Panc1 (cell line): ENCODE measurements around the gene CD72. TPM values are rescaled to one million over a fixed set of nuclear protein-coding genes. Genes with fewer than 3 reads are reported as not detected.
"Not testable (repeated sequence)": the region's sequence is repeated elsewhere in the genome, so short reads cannot be mapped to it uniquely, and the experiment has no call there.

Experiments
- ATAC-seq: fragments of 200-7000 bp; cut with Tn5 transposase; 2 replicates; pipeline ENCODE4 v1.9.1; 2020; ENCODE audit warnings: mild to moderate bottlenecking, moderate library complexity
- BruUV-seq: library from RNA; stranded (reverse); fragments of 400-500 nt; replicated peaks from 2 replicates; lab custom pipeline; 2021; lab: Mats Ljungman, UMichigan
- CTCF ChIA-PET: fragments of 300-600 bp; sonication (Branson Sonifier 250); formaldehyde crosslinking; loops from one replicate; lab custom pipeline; 2022; ENCODE audit warnings: antibody characterized with exemption; lab: Charles Lee
- POLR2A ChIA-PET: fragments of 300-600 bp; sonication (Branson Sonifier 250); formaldehyde crosslinking; loops from one replicate; lab custom pipeline; 2022; ENCODE audit warnings: antibody characterized with exemption; lab: Charles Lee
- DNase-seq: peaks from one replicate; pipeline ENCODE4 v3.0.0-alpha.2; 2010; ENCODE audit warnings: low read depth, low spot score
- H3K27ac ChIP-seq: 2 replicates; pipeline ENCODE4 v1.5.1; 2011; ENCODE audit warnings: mild to moderate bottlenecking, low read length, inconsistent platforms
- H3K27me3 ChIP-seq: fragments of 200-500 bp; sonication (Bioruptor generic); 2 replicates; pipeline ENCODE4 v1.6.0; 2014; ENCODE audit warnings: low read length, inconsistent platforms; ENCODE audit not compliant: control insufficient read depth, insufficient read depth
- H3K36me3 ChIP-seq: fragments of 200-500 bp; sonication (Bioruptor generic); 2 replicates; pipeline ENCODE4 v1.5.1; 2014; ENCODE audit warnings: inconsistent platforms, mild to moderate bottlenecking, low read length, moderate library complexity; ENCODE audit not compliant: control insufficient read depth, insufficient read depth
- H3K4me1 ChIP-seq: 2 replicates; pipeline ENCODE4 v1.5.1; 2011; ENCODE audit warnings: inconsistent platforms, mild to moderate bottlenecking, low read length, moderate library complexity; ENCODE audit not compliant: control insufficient read depth, insufficient read depth
- H3K4me3 ChIP-seq, 2 experiments: 2 replicates each; pipeline ENCODE4 v1.5.1; 2011 to 2012; ENCODE audit warnings: low read depth in 2 of 2, low read length in 2 of 2, mild to moderate bottlenecking in 2 of 2, inconsistent platforms in 1 of 2, moderate library complexity in 1 of 2
- H3K9me3 ChIP-seq: fragments of 200-500 bp; sonication (Bioruptor generic); 2 replicates; pipeline ENCODE4 v1.5.1; 2014; ENCODE audit warnings: low read depth, mild to moderate bottlenecking, inconsistent platforms, low read length, moderate library complexity; ENCODE audit not compliant: control insufficient read depth, insufficient read depth
- CTCF ChIP-seq: fragments of 450-650 bp; IDR thresholded peaks from 2 replicates; pipeline ENCODE4 v1.5.1; 2017; ENCODE audit warnings: mild to moderate bottlenecking
- POLR2AphosphoS5 ChIP-seq: IDR thresholded peaks from 2 replicates; pipeline ENCODE4 v1.6.1; 2012; ENCODE audit warnings: mild to moderate bottlenecking, low read depth, low read length, moderate library complexity
- REST ChIP-seq, 2 experiments: IDR thresholded peaks; 2 replicates each; pipeline ENCODE4 v1.6.1; 2011 to 2012; ENCODE audit warnings: low read depth in 2 of 2, control low read depth in 1 of 2, low read length in 1 of 2, mild to moderate bottlenecking in 1 of 2, moderate library complexity in 1 of 2; ENCODE audit not compliant: insufficient read depth in 1 of 2
- SIN3A ChIP-seq: IDR thresholded peaks from 2 replicates; pipeline ENCODE4 v1.6.1; 2012; ENCODE audit warnings: low read depth, mild to moderate bottlenecking, low read length, moderate library complexity, borderline replicate concordance; ENCODE audit not compliant: insufficient read depth
- TCF7L2 ChIP-seq: IDR thresholded peaks from 2 replicates; pipeline ENCODE4 v1.6.1; 2011; ENCODE audit warnings: mild to moderate bottlenecking, low read depth, low read length, inconsistent platforms
- in situ Hi-C: cut with HindIII; loops from 2 replicates; pipeline ENCODE4 v1.10.0; 2016; ENCODE audit warnings: low sequenced_read_pairs, low pct_unique_long_range_greater_than_20kb
- intact Hi-C: fragments of 100-400 bp; cut with micrococcal nuclease; formaldehyde crosslinking; loops from one replicate; pipeline ENCODE4 v1.10.0; 2022; ENCODE audit not compliant: unreplicated experiment
- total RNA-seq: library from RNA; stranded (reverse); gene quantifications from one replicate; pipeline ENCODE4 v1.2.1, GENCODE V29; 2021; ENCODE audit not compliant: unreplicated experiment

Gene CD72
- total RNA-seq, 1 experiment from 2014 or later = 0.72 TPM

DNA sequence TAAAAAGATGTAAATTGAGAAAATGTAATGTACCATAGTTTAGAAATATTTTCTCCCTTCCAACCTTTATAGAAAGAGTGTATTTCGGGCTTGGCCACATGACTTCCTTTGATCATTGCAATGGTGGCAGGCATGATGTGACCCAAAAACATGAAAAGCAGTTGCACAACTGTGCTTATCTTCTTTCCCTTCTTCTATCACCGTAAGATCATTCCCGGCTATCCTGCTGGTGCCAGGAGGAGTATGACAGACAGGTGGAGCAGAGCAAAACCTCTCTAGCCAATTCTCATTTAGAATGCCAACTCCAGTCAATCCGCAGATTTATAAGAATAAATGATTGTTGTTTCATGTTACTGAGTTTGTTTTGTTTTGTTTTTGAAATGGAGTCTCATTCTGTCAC is 23.7 kb downstream of the CD72 start:
- POLR2A ChIA-PET = no interaction called here
- DNase-seq = no peak
- no peak for TF ChIP-seq TCF7L2
- no peak for TF ChIP-seq CTCF
- TF ChIP-seq REST (IDR thresholded peaks at IDR 0.05; ENCODE audit: insufficient read depth in 1 of 2, low read depth in 2 of 2, low read length in 1 of 2) = no peak
- no peak for TF ChIP-seq SIN3A
- TF ChIP-seq POLR2AphosphoS5 = no peak
- no TSS peak for BruUV-seq
- Histone ChIP-seq H3K27me3 (no peaks in the 10 kb centered on the region), H3K36me3 (no peaks in the 10 kb centered on the region), H3K9me3 (peaks cover 4% of the 10 kb centered on the region; the same call in 1 of the 2 replicates), H3K4me1 (no peaks in the 10 kb centered on the region), H3K4me3 (no peak overlapping the region), H3K27ac (no peak overlapping the region)
- in situ Hi-C loops = no loop called here
- CTCF ChIA-PET = no interaction called here
- no peak for ATAC-seq
- intact Hi-C loops = no loop called here

- Histone ChIP-seq H3K4me1 (no peaks in the 10 kb centered on the region), H3K9me3 (peaks cover 4% of the 10 kb centered on the region; the same call in 1 of the 2 replicates), H3K27me3 (no peaks in the 10 kb centered on the region), H3K27ac (no peak overlapping the region), H3K4me3 (no peak overlapping the region), H3K36me3 (no peaks in the 10 kb centered on the region)
- ChIA-PET CTCF (interaction anchor here (0.6 kb wide), 1 partner anchor 10 kb away, joined by 3 read pairs; no protein-coding TSS in a partner anchor), POLR2A (no interaction called here)
- intact Hi-C loops (no loop called here), in situ Hi-C loops (no loop called here)
- DNase-seq (no peak), ATAC-seq (no peak)
- BruUV-seq = no TSS peak
- TF ChIP-seq SIN3A (no peak), CTCF (no peak), TCF7L2 (no peak)
These were observed 24.6 kb downstream of the CD72 start for GRCh38 chr9:35593581-35593980.

GRCh38 chr9:35588506-35588905 is 29.7 kb downstream of the CD72 start:
- intact Hi-C loops, H3K36me3 ChIP-seq, BruUV-seq, in situ Hi-C loops, H3K4me1 ChIP-seq, H3K27me3 ChIP-seq, H3K27ac ChIP-seq, H3K9me3 ChIP-seq, H3K4me3 ChIP-seq, POLR2A ChIA-PET, CTCF ChIA-PET, ATAC-seq, DNase-seq: not testable (repeated sequence)

- H3K9me3 ChIP-seq, CTCF ChIA-PET, ATAC-seq, in situ Hi-C loops, H3K27me3 ChIP-seq, H3K36me3 ChIP-seq, BruUV-seq, intact Hi-C loops, DNase-seq, H3K4me3 ChIP-seq, H3K4me1 ChIP-seq, H3K27ac ChIP-seq: not testable (repeated sequence)
- POLR2A ChIA-PET = interaction anchor here (0.6 kb wide), 1 partner anchor 178 kb away, joined by 7 read pairs; no protein-coding TSS in a partner anchor
These were observed 33.5 kb downstream of the CD72 start for GRCh38 chr9:35584681-35585080.

DNA sequence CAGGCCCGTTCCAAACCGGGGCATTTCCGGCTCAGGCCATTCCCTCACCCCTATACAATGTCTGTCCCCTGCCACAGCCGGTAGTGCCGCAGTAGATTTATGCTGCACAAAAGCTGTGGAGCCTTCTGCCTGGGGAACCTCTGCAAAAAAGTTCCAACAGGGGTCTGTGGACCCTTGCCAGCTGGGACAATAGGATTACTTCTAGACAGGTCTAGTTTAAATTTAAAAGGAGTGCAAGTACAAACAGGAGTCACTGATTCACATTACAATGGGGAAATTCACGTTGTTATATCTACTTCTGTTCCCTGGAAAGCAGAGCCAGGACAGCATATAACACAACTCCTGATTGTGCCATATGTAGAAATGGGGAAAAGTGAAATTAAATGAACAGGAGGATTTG is 34.7 kb downstream of the CD72 start:
- ATAC-seq, BruUV-seq: not testable (repeated sequence)

More for the DNA sequence above, 34.7 kb downstream of the CD72 start:
- H3K4me1 ChIP-seq, CTCF ChIA-PET, intact Hi-C loops, H3K36me3 ChIP-seq, H3K27ac ChIP-seq, in situ Hi-C loops, DNase-seq, POLR2A ChIA-PET, H3K4me3 ChIP-seq, H3K27me3 ChIP-seq, H3K9me3 ChIP-seq: not testable (repeated sequence)
